Sigmoid colon (tissue), 4 donors: ENCODE data around the gene UBE2G1.

Experiments used
- EP300 ChIP-seq, 4 donors: sonication (generic); formaldehyde crosslinking; IDR thresholded peaks; one replicate each; pipeline ENCODE4 v1.6.1; 2017; ENCODE audit warnings: antibody characterized with exemption in 4 of 4
- POLR2A ChIP-seq, 2 donors: fragments of 450-650 bp; IDR thresholded peaks; one replicate each; pipeline ENCODE4 v1.6.1; 2016; ENCODE audit warnings: antibody characterized with exemption in 2 of 2, mild to moderate bottlenecking in 2 of 2, moderate library complexity in 2 of 2
- TF ChIP-seq, protein P1 (sequence below), 4 experiments: fragments of 450-650 bp in 3 of 4; fragments of 200-600 bp in 1 of 4; IDR thresholded peaks; one replicate each; pipeline ENCODE4 v1.5.1; 2016 to 2019; ENCODE audit warnings: antibody characterized with exemption in 4 of 4, mild to moderate bottlenecking in 3 of 4, moderate library complexity in 2 of 4

DNA sequence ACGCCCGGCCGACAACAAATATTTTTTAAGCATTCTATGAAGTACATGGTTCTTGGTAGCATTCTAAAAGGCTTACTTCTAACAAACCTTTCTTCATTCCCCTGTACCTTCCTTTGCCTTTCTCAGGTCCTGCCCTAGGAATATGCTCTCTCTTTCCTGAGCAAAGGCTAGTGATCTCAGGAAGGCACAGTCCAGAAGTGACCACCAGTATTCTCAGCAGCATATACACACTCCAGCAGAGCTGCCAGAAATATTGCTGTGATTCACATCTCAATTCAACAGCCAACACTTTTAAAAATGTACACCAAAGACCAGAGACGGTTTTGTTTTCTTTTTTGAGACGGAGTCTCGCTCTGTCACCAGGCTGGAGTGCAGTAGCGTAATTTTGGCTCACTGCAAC is 61.3 kb downstream of the UBE2G1 start:
- TF ChIP-seq, protein P1, sequence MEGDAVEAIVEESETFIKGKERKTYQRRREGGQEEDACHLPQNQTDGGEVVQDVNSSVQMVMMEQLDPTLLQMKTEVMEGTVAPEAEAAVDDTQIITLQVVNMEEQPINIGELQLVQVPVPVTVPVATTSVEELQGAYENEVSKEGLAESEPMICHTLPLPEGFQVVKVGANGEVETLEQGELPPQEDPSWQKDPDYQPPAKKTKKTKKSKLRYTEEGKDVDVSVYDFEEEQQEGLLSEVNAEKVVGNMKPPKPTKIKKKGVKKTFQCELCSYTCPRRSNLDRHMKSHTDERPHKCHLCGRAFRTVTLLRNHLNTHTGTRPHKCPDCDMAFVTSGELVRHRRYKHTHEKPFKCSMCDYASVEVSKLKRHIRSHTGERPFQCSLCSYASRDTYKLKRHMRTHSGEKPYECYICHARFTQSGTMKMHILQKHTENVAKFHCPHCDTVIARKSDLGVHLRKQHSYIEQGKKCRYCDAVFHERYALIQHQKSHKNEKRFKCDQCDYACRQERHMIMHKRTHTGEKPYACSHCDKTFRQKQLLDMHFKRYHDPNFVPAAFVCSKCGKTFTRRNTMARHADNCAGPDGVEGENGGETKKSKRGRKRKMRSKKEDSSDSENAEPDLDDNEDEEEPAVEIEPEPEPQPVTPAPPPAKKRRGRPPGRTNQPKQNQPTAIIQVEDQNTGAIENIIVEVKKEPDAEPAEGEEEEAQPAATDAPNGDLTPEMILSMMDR (IDR thresholded peaks at IDR 0.05) = no peak
- TF ChIP-seq POLR2A (IDR thresholded peaks at IDR 0.05) (no peak), EP300 (IDR thresholded peaks at IDR 0.05) (no peak)
